ENCODE measurements around the gene DVL1. TPM values are rescaled to one million over a fixed set of nuclear protein-coding genes. Genes with fewer than 3 reads are reported as not detected.
A peak's percentile ranks its signal among the peaks of the same experiment; 100 is the strongest.

DVL1 gene
- polyA plus RNA-seq, 3 donors, result 0.41 to 29.8 (median 0.55) TPM

DNA sequence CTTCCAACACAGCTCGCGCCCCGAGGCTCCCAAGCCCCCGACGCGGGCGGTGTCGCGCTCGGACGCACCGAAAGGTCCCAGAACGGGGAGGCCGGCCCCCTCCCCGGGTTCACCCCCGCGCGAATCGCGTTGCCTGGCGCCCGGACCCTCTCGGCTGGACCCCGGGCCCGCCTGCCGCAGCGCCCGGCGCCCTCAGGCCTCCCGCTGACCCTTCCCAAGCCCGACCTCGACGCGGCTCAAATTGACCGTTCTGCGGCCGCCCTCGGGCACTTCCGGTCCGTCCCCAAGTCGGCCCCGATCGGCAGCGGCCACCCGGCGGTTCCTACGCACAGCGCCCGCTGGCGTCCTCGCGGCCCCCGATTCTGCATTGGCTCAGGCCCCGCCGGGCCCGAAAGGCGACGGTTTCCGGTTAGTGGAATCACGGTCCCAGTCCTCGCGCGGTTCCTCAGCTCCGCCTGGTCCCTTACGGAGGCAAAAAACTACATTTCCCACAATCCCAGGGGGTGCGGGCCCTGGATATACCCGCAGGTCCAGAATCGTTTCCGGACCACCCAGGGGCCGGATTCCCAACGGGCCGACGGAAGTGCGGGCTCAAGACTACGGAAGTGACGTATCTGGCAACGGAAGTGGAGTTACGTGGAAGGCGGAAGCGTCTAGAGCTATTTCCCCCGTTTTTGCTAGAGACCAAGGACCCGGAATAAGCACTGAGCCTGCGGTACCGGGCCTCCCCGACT lies 25.9 kb upstream of the DVL1 start, which contains the start of gene AURKAIP1:
Gene AURKAIP1 (minus strand): TSS at position 279 of the 734 bp plus-strand sequence. CDS start 451 bp downstream, outside the sequence.
- peak within 1 kb of the TSS; percentile 81 to 90 for H3K4me3 Mint-ChIP-seq
- peaks cover 8 to 12% of the 10 kb centered on the region in 2 donors for H3K36me3 Mint-ChIP-seq
- peak; percentile 100 for DNase-seq
- WGBS (ENCODE audit: insufficient coverage), result under 1% methylated on average over 85 of the region's 85 CpGs
- peak within 1 kb of the TSS; percentile 87 for H2AFZ ChIP-seq (ENCODE audit: insufficient read depth, low read depth, low read length, poor library complexity, severe bottlenecking)
- peaks cover 39% of the 10 kb centered on the region for H3K4me1 Mint-ChIP-seq
- peak within 1 kb of the TSS; percentile 72 for H3K4me2 ChIP-seq (replicated peaks; ENCODE audit: extremely low read depth, low read length, poor library complexity, severe bottlenecking)
- H3K9me3 ChIP-seq (replicated peaks in 1 of 2; ENCODE audit: control insufficient read depth in 1 of 2, insufficient read depth in 1 of 2, low read length in 2 of 2), result no peaks in the 10 kb centered on the region
- H3K36me3 ChIP-seq (replicated peaks in 1 of 2; ENCODE audit: control insufficient read depth in 1 of 2, insufficient read depth in 2 of 2, low read length in 2 of 2), result peaks cover 0 to 9% of the 10 kb centered on the region in 2 donors
- TF ChIP-seq CTCF (IDR thresholded peaks at IDR 0.05), result peak; percentile 24
- H3K9me3 Mint-ChIP-seq, result peaks cover 0 to 2% (median 0%) of the 10 kb centered on the region in 7 donors
- peaks cover 37 to 49% of the 10 kb centered on the region in 2 donors for H3K4me1 ChIP-seq (ENCODE audit: control insufficient read depth in 1 of 2, insufficient read depth in 2 of 2, low read length in 2 of 2)
- peaks cover 19% of the 10 kb centered on the region for H4K20me1 ChIP-seq (ENCODE audit: insufficient read depth, low read length)
- H3K79me2 ChIP-seq (ENCODE audit: insufficient read depth, low read length), result peaks cover 20% of the 10 kb centered on the region
- H3K9ac ChIP-seq (ENCODE audit: insufficient read depth, low read length, poor library complexity, severe bottlenecking), result peak within 1 kb of the TSS; percentile 96
- H3K4me3 ChIP-seq (replicated peaks in 1 of 3; ENCODE audit: low read depth in 2 of 3, low read length in 3 of 3), result peak within 1 kb of the TSS; percentile 82 to 92 (median 83)
- peak within 1 kb of the TSS; percentile 95 to 99 (median 97) for H3K27ac Mint-ChIP-seq
- peak within 1 kb of the TSS; percentile 88 to 94 for H3K27ac ChIP-seq (ENCODE audit: low read depth in 1 of 2, low read length in 2 of 2)
- H3K27me3 Mint-ChIP-seq (ENCODE audit: low read depth in 3 of 3), result peaks cover 3 to 4% (median 3%) of the 10 kb centered on the region in 3 donors
- intact Hi-C loops (cut with micrococcal nuclease), result loop anchor here in 1 of 2 donors (5.0 to 10.0 kb wide), 3 partner anchors 68 to 360 kb away; partner anchors contain the start of genes ACAP3, C1orf159, ISG15 and PUSL1
- no peaks in the 10 kb centered on the region for H3K27me3 ChIP-seq (ENCODE audit: control insufficient read depth in 2 of 2, insufficient read depth in 2 of 2, low read length in 2 of 2)

GRCh38 chr1:1374589-1374928 lies 25.3 kb upstream of the DVL1 start:
- WGBS (ENCODE audit: insufficient coverage), result 0% methylated on average over 12 of the region's 24 CpGs
- no peak for TF ChIP-seq CTCF (IDR thresholded peaks at IDR 0.05)
- Histone ChIP-seq H3K4me2 (replicated peaks; ENCODE audit: extremely low read depth, low read length, poor library complexity, severe bottlenecking) (peak overlapping the region; percentile 72), H3K9ac (ENCODE audit: insufficient read depth, low read length, poor library complexity, severe bottlenecking) (peak overlapping the region; percentile 96), H4K20me1 (ENCODE audit: insufficient read depth, low read length) (peaks cover 19% of the 10 kb centered on the region), H3K4me1 (ENCODE audit: control insufficient read depth in 1 of 2, insufficient read depth in 2 of 2, low read length in 2 of 2) (peaks cover 37 to 49% of the 10 kb centered on the region in 2 donors), H3K36me3 (replicated peaks in 1 of 2; ENCODE audit: control insufficient read depth in 1 of 2, insufficient read depth in 2 of 2, low read length in 2 of 2) (peaks cover 0 to 9% of the 10 kb centered on the region in 2 donors), H2AFZ (ENCODE audit: insufficient read depth, low read depth, low read length, poor library complexity, severe bottlenecking) (peak overlapping the region; percentile 87), H3K9me3 (replicated peaks in 1 of 2; ENCODE audit: control insufficient read depth in 1 of 2, insufficient read depth in 1 of 2, low read length in 2 of 2) (no peaks in the 10 kb centered on the region), H3K27me3 (ENCODE audit: control insufficient read depth in 2 of 2, insufficient read depth in 2 of 2, low read length in 2 of 2) (no peaks in the 10 kb centered on the region), H3K27ac (ENCODE audit: low read depth in 1 of 2, low read length in 2 of 2) (peak overlapping the region; percentile 88 to 94), H3K4me3 (replicated peaks in 1 of 3; ENCODE audit: low read depth in 2 of 3, low read length in 3 of 3) (peak overlapping the region; percentile 82 to 92 (median 83)), H3K79me2 (ENCODE audit: insufficient read depth, low read length) (peaks cover 20% of the 10 kb centered on the region)
- Mint-ChIP-seq H3K4me3 (peak overlapping the region; percentile 81 to 86), H3K27me3 (ENCODE audit: low read depth in 3 of 3) (peaks cover 4% of the 10 kb centered on the region in 3 donors), H3K4me1 (peaks cover 40% of the 10 kb centered on the region), H3K9me3 (peaks cover 0 to 2% (median 0%) of the 10 kb centered on the region in 7 donors), H3K27ac (peak overlapping the region; percentile 82 to 99 (median 96)), H3K36me3 (peaks cover 8 to 12% of the 10 kb centered on the region in 2 donors)
- no peak for DNase-seq
- intact Hi-C loops (cut with micrococcal nuclease), result loop anchor here in 1 of 2 donors (10.0 kb wide), 2 partner anchors 260 to 360 kb away; partner anchors contain the start of genes C1orf159 and ISG15

Data from CD14-positive monocyte (primary cell).